MM.1S (cell line): Measurements from ENCODE around the gene TSSK3.

Experiments
- DNase-seq: peaks from one replicate; pipeline ENCODE4 v3.0.0-alpha.2; 2015
- H2AFZ ChIP-seq: fragments of 300-600 bp; sonication (generic); 2 replicates; pipeline ENCODE4 v1.6.0; 2016; ENCODE audit warnings: antibody characterized with exemption, low read length
- H3F3A ChIP-seq: fragments of 300-600 bp; sonication (generic); 2 replicates; pipeline ENCODE4 v1.6.1; 2016; ENCODE audit warnings: mild to moderate bottlenecking, antibody characterized with exemption, low read length, moderate library complexity, mixed read lengths; ENCODE audit not compliant: insufficient read depth
- H3K27ac ChIP-seq: fragments of 300-600 bp; sonication (generic); 2 replicates; pipeline ENCODE4 v1.5.1; 2016; ENCODE audit warnings: mild to moderate bottlenecking, low read length
- H3K27me3 ChIP-seq: fragments of 300-600 bp; sonication (generic); replicated peaks from 2 replicates; pipeline ENCODE4 v1.6.0; 2016; ENCODE audit warnings: low read length; ENCODE audit not compliant: insufficient read depth
- H3K36me3 ChIP-seq: fragments of 300-600 bp; sonication (generic); replicated peaks from 2 replicates; pipeline ENCODE4 v1.6.1; 2016; ENCODE audit warnings: mild to moderate bottlenecking, low read length, mixed read lengths; ENCODE audit not compliant: insufficient read depth
- H3K4me1 ChIP-seq: fragments of 300-600 bp; sonication (generic); 2 replicates; pipeline ENCODE4 v1.6.1; 2016; ENCODE audit warnings: low read length, mixed read lengths
- H3K4me2 ChIP-seq: fragments of 300-600 bp; sonication (generic); 2 replicates; pipeline ENCODE4 v1.6.0; 2016; ENCODE audit warnings: low read depth, low read length
- H3K4me3 ChIP-seq: fragments of 300-600 bp; sonication (generic); 2 replicates; pipeline ENCODE4 v1.5.1; 2016; ENCODE audit warnings: low read length, mixed read lengths
- H3K79me2 ChIP-seq: fragments of 300-600 bp; sonication (generic); 2 replicates; pipeline ENCODE4 v1.6.1; 2016; ENCODE audit warnings: mixed run types, low read length, mixed read lengths
- H3K9ac ChIP-seq: fragments of 300-600 bp; sonication (generic); 2 replicates; pipeline ENCODE4 v1.6.1; 2016; ENCODE audit warnings: low read length, mixed read lengths
- H3K9me2 ChIP-seq: fragments of 300-600 bp; sonication (generic); replicated peaks from 2 replicates; pipeline ENCODE4 v1.6.1; 2016; ENCODE audit warnings: mild to moderate bottlenecking, low read length, mixed read lengths; ENCODE audit not compliant: insufficient read depth
- H3K9me3 ChIP-seq: fragments of 300-600 bp; sonication (generic); replicated peaks from 2 replicates; pipeline ENCODE4 v1.6.1; 2016; ENCODE audit warnings: mild to moderate bottlenecking, low read length, mixed read lengths; ENCODE audit not compliant: insufficient read depth
- H4K20me1 ChIP-seq: fragments of 300-600 bp; sonication (generic); 2 replicates; pipeline ENCODE4 v1.6.1; 2016; ENCODE audit warnings: mild to moderate bottlenecking, low read length, moderate library complexity, mixed read lengths; ENCODE audit not compliant: insufficient read depth
- CTCF ChIP-seq: fragments of 300-600 bp; sonication (generic); IDR thresholded peaks from 2 replicates; pipeline ENCODE4 v1.5.1; 2016; ENCODE audit warnings: antibody characterized with exemption, low read length, mixed read lengths
- EZH2 ChIP-seq: fragments of 300-600 bp; sonication (generic); optimal IDR thresholded peaks from 2 replicates; pipeline ENCODE3; 2017; ENCODE audit warnings: low read depth, mild to moderate bottlenecking, antibody characterized with exemption, low read length, mixed read lengths
- EZH2phosphoT487 ChIP-seq: fragments of 300-600 bp; sonication (generic); IDR thresholded peaks from 2 replicates; pipeline ENCODE4 v1.6.1; 2018; ENCODE audit warnings: antibody characterized with exemption, low read length

Gene TSSK3

GRCh38 chr1:32386676-32387392 is 24.5 kb downstream of the TSSK3 start:
- Histone ChIP-seq H3F3A (no peaks in the 10 kb centered on the region), H3K9ac (no peak overlapping the region), H3K36me3 (peaks cover 15% of the 10 kb centered on the region), H3K4me1 (no peaks in the 10 kb centered on the region), H3K79me2 (peaks cover 31% of the 10 kb centered on the region), H3K9me2 (no peaks in the 10 kb centered on the region), H3K27me3 (no peaks in the 10 kb centered on the region), H2AFZ (no peak overlapping the region), H4K20me1 (no peaks in the 10 kb centered on the region), H3K27ac (no peak overlapping the region), H3K4me2 (no peak overlapping the region), H3K9me3 (no peaks in the 10 kb centered on the region), H3K4me3 (no peak overlapping the region)
- DNase-seq, result no peak
- no peak for TF ChIP-seq CTCF
- TF ChIP-seq EZH2, result no peak
- no peak for TF ChIP-seq EZH2phosphoT487

- no peak overlapping the region for H3K27ac ChIP-seq
- no peak overlapping the region for H3K4me2 ChIP-seq
- H4K20me1 ChIP-seq, result no peaks in the 10 kb centered on the region
- H3K79me2 ChIP-seq, result peaks cover 49% of the 10 kb centered on the region
- H3K36me3 ChIP-seq, result peaks cover 9% of the 10 kb centered on the region
- DNase-seq, result no peak
- H3K9ac ChIP-seq, result no peak overlapping the region
- no peaks in the 10 kb centered on the region for H3K9me3 ChIP-seq
- H3K27me3 ChIP-seq, result no peaks in the 10 kb centered on the region
- no peak overlapping the region for H2AFZ ChIP-seq
- no peaks in the 10 kb centered on the region for H3F3A ChIP-seq
- H3K4me1 ChIP-seq, result peaks cover 9% of the 10 kb centered on the region
- TF ChIP-seq EZH2phosphoT487, result no peak
- H3K9me2 ChIP-seq, result no peaks in the 10 kb centered on the region
- no peak overlapping the region for H3K4me3 ChIP-seq
Observed at GRCh38 chr1:32388641-32389040, 26.3 kb downstream of the TSSK3 start.

- TF ChIP-seq CTCF (no peak), EZH2 (no peak), EZH2phosphoT487 (no peak)
- no peaks in the 10 kb centered on the region for H3K9me2 ChIP-seq
- H3K9ac ChIP-seq, result no peak overlapping the region
- peaks cover 9% of the 10 kb centered on the region for H3K36me3 ChIP-seq
- H3K79me2 ChIP-seq, result peaks cover 54% of the 10 kb centered on the region
- no peak overlapping the region for H3K27ac ChIP-seq
- H3K9me3 ChIP-seq, result no peaks in the 10 kb centered on the region
- H3K27me3 ChIP-seq, result no peaks in the 10 kb centered on the region
- no peak for DNase-seq
- H2AFZ ChIP-seq, result no peak overlapping the region
- peaks cover 10% of the 10 kb centered on the region for H3K4me1 ChIP-seq
- H3K4me2 ChIP-seq, result no peak overlapping the region
- peaks cover 7% of the 10 kb centered on the region; the same call in 1 of the 2 replicates for H3F3A ChIP-seq
- H4K20me1 ChIP-seq, result no peaks in the 10 kb centered on the region
- no peak overlapping the region for H3K4me3 ChIP-seq
Observed at GRCh38 chr1:32390904-32391870, 28.8 kb downstream of the TSSK3 start.
